ENCODE data around the gene C4BPA. TPM values are rescaled to one million over a fixed set of nuclear protein-coding genes. Genes with fewer than 3 reads are reported as not detected.

Gene C4BPA
- total RNA-seq, 1 donor: 0.10 TPM

DNA sequence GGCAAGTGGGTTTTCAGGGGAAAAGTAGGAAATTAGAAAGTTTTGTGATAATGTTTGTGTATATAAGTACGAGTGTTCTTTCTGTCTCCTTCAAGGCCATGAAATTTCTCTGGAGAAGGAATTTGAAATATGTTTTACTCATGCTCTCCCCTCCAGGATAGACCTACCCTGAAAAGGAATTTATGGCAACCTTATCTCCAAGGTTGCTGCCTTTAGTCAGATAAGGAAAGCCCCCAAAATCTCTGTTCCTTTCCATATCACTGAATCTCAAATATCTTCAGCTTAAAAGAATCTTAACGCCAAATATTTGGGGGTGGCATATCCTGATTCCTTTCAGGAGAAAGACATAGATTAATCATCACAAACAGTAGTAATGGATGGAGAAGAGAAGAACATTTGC is 15.9 kb upstream of the C4BPA start:
- Histone ChIP-seq H3K9me3 (ENCODE audit: low read depth, low read length) (no peaks in the 10 kb centered on the region), H3K4me3 (ENCODE audit: low read length) (no peak overlapping the region), H3K27me3 (ENCODE audit: insufficient read depth, low read length) (peaks cover 14% of the 10 kb centered on the region), H3K4me1 (ENCODE audit: insufficient read depth, low read length) (peaks cover 16% of the 10 kb centered on the region)

GRCh38 chr1:207088701-207089626 is 15.1 kb upstream of the C4BPA start, which contains the start of gene C4BPB:
Gene C4BPB (plus strand): TSS chr1:207088860. CDS start chr1:207089532, 672 bp downstream.
- Histone ChIP-seq H3K9me3 (ENCODE audit: low read depth, low read length) (no peaks in the 10 kb centered on the region), H3K4me1 (ENCODE audit: insufficient read depth, low read length) (peaks cover 16% of the 10 kb centered on the region), H3K27me3 (ENCODE audit: insufficient read depth, low read length) (peaks cover 6% of the 10 kb centered on the region), H3K4me3 (ENCODE audit: low read length) (no peak within 1 kb of the TSS)

- H3K4me3 ChIP-seq (ENCODE audit: low read length): no peak overlapping the region
Measured at GRCh38 chr1:207089627-207090355, 14.2 kb upstream of the C4BPA start.

GRCh38 chr1:207091200-207091908 is 12.7 kb upstream of the C4BPA start:
- peaks cover 8% of the 10 kb centered on the region for H3K4me1 ChIP-seq (ENCODE audit: insufficient read depth, low read length)
- H3K4me3 ChIP-seq (ENCODE audit: low read length): no peak overlapping the region
- H3K27me3 ChIP-seq (ENCODE audit: insufficient read depth, low read length): no peaks in the 10 kb centered on the region
- H3K9me3 ChIP-seq (ENCODE audit: low read depth, low read length): no peaks in the 10 kb centered on the region

More at GRCh38 chr1:207089627-207090355, 14.2 kb upstream of the C4BPA start:
- Histone ChIP-seq H3K4me1 (ENCODE audit: insufficient read depth, low read length) (peaks cover 10% of the 10 kb centered on the region), H3K27me3 (ENCODE audit: insufficient read depth, low read length) (no peaks in the 10 kb centered on the region), H3K9me3 (ENCODE audit: low read depth, low read length) (no peaks in the 10 kb centered on the region)

- Histone ChIP-seq H3K27me3 (ENCODE audit: insufficient read depth, low read length) (no peaks in the 10 kb centered on the region), H3K4me3 (ENCODE audit: low read length) (no peak overlapping the region), H3K9me3 (ENCODE audit: low read depth, low read length) (no peaks in the 10 kb centered on the region), H3K4me1 (ENCODE audit: insufficient read depth, low read length) (peaks cover 5% of the 10 kb centered on the region)
Measured at GRCh38 chr1:207093944-207094343, 10.1 kb upstream of the C4BPA start.

GRCh38 chr1:207097871-207098324 is 6.1 kb upstream of the C4BPA start:
- Histone ChIP-seq H3K27me3 (ENCODE audit: insufficient read depth, low read length) (no peaks in the 10 kb centered on the region), H3K4me1 (ENCODE audit: insufficient read depth, low read length) (no peaks in the 10 kb centered on the region), H3K9me3 (ENCODE audit: low read depth, low read length) (no peaks in the 10 kb centered on the region), H3K4me3 (ENCODE audit: low read length) (no peak overlapping the region)

GRCh38 chr1:207101720-207102119 is 2.3 kb upstream of the C4BPA start:
- Histone ChIP-seq H3K27me3 (ENCODE audit: insufficient read depth, low read length) (no peaks in the 10 kb centered on the region), H3K4me3 (ENCODE audit: low read length) (no peak overlapping the region), H3K9me3 (ENCODE audit: low read depth, low read length) (no peaks in the 10 kb centered on the region), H3K4me1 (ENCODE audit: insufficient read depth, low read length) (peaks cover 11% of the 10 kb centered on the region)

DNA sequence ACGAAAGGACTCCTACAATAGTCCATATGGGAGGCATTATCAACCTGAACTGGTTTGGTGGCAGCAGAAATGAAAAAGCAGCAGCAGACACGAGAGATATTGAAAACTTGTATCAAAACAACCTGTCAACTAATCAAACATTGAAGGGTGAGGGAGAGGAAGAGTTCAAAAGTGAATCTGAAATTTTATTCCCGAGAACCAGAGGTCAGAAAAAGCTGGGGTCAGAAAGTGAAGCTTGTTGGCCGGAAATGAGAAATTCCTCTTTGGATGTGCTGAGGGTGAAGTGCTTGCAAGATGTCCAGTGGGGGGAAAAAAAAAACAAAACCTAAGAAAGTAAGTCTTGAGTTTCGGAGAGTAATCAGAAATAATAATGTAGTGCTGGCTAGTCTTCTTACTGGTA is 1.9 kb upstream of the C4BPA start:
- peaks cover 11% of the 10 kb centered on the region for H3K4me1 ChIP-seq (ENCODE audit: insufficient read depth, low read length)
- H3K4me3 ChIP-seq (ENCODE audit: low read length): no peak overlapping the region
- no peaks in the 10 kb centered on the region for H3K27me3 ChIP-seq (ENCODE audit: insufficient read depth, low read length)
- H3K9me3 ChIP-seq (ENCODE audit: low read depth, low read length): no peaks in the 10 kb centered on the region

- Histone ChIP-seq H3K9me3 (ENCODE audit: low read depth, low read length) (no peaks in the 10 kb centered on the region), H3K4me1 (ENCODE audit: insufficient read depth, low read length) (peaks cover 11% of the 10 kb centered on the region), H3K4me3 (ENCODE audit: low read length) (no peak overlapping the region), H3K27me3 (ENCODE audit: insufficient read depth, low read length) (no peaks in the 10 kb centered on the region)
Measured at GRCh38 chr1:207102659-207103058, 1.4 kb upstream of the C4BPA start.

- Histone ChIP-seq H3K4me3 (ENCODE audit: low read length) (no peak overlapping the region), H3K4me1 (ENCODE audit: insufficient read depth, low read length) (peaks cover 4% of the 10 kb centered on the region)
Measured at GRCh38 chr1:207109004-207109403, 5.0 kb downstream of the C4BPA start.

GRCh38 chr1:207112616-207113296 is 8.7 kb downstream of the C4BPA start:
- no peaks in the 10 kb centered on the region for H3K4me1 ChIP-seq (ENCODE audit: insufficient read depth, low read length)
- H3K4me3 ChIP-seq (ENCODE audit: low read length): no peak overlapping the region
- H3K27me3 ChIP-seq (ENCODE audit: insufficient read depth, low read length): no peaks in the 10 kb centered on the region

More at GRCh38 chr1:207109004-207109403, 5.0 kb downstream of the C4BPA start:
- H3K9me3 ChIP-seq (ENCODE audit: low read depth, low read length): no peaks in the 10 kb centered on the region
- no peaks in the 10 kb centered on the region for H3K27me3 ChIP-seq (ENCODE audit: insufficient read depth, low read length)

DNA sequence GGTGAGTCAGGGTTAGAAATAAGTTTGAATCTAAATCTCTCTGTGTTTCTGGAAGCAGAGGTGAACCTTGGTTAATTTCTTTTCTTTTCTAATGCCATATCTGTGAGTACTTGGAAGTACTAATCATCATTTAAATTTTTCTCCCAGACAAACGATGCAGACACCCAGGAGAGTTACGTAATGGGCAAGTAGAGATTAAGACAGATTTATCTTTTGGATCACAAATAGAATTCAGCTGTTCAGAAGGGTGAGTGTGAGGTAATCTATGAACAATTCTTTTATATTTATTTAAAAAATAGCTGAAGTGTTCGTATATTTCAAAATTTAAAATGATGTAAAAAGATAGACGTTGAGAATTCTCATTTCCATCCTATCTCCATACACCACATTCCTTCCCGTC is 11.2 kb downstream of the C4BPA start:
- Histone ChIP-seq H3K4me1 (ENCODE audit: insufficient read depth, low read length) (no peaks in the 10 kb centered on the region), H3K9me3 (ENCODE audit: low read depth, low read length) (no peaks in the 10 kb centered on the region), H3K4me3 (ENCODE audit: low read length) (no peak overlapping the region), H3K27me3 (ENCODE audit: insufficient read depth, low read length) (no peaks in the 10 kb centered on the region)

More at GRCh38 chr1:207112616-207113296, 8.7 kb downstream of the C4BPA start:
- no peaks in the 10 kb centered on the region for H3K9me3 ChIP-seq (ENCODE audit: low read depth, low read length)

DNA sequence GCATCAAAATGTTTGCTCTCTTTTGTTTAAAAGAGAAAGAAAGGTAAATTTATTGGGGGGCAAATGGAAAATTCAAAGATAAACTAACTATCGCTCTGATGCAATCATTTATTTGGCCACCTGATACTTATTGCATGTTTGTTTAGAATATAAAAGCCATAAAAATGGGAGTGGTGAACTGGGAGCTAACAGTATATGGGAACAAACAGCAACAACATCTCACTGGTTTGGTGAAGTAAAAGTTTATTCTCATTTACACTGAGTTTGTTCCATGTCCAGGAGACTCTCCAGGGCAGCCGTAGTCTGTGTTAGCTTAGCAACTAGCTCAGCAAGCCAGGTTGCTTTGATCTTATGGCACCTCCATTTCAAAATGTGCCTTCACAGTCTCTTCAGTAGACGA is 20.4 kb downstream of the C4BPA start:
- Histone ChIP-seq H3K9me3 (ENCODE audit: low read depth, low read length) (peaks cover 22% of the 10 kb centered on the region), H3K4me3 (ENCODE audit: low read length) (no peak overlapping the region), H3K4me1 (ENCODE audit: insufficient read depth, low read length) (no peaks in the 10 kb centered on the region), H3K27me3 (ENCODE audit: insufficient read depth, low read length) (peaks cover 3% of the 10 kb centered on the region)

GRCh38 chr1:207128336-207128921 is 24.4 kb downstream of the C4BPA start:
- no peaks in the 10 kb centered on the region for H3K27me3 ChIP-seq (ENCODE audit: insufficient read depth, low read length)
- H3K4me3 ChIP-seq (ENCODE audit: low read length): no peak overlapping the region
- no peaks in the 10 kb centered on the region for H3K4me1 ChIP-seq (ENCODE audit: insufficient read depth, low read length)
- peaks cover 37% of the 10 kb centered on the region for H3K9me3 ChIP-seq (ENCODE audit: low read depth, low read length)
